Activated CD4-positive, alpha-beta T cell treated with anti-CD3 and anti-CD28 coated beads for 24 hours (primary cell): Measurements from ENCODE around the gene ABLIM2.

Experiments used
- DNase-seq, 2 donors: peaks; one replicate each; pipeline ENCODE4 v3.0.0-alpha.2; 2020; ENCODE audit warnings: low read depth in 2 of 2

ABLIM2 gene

DNA sequence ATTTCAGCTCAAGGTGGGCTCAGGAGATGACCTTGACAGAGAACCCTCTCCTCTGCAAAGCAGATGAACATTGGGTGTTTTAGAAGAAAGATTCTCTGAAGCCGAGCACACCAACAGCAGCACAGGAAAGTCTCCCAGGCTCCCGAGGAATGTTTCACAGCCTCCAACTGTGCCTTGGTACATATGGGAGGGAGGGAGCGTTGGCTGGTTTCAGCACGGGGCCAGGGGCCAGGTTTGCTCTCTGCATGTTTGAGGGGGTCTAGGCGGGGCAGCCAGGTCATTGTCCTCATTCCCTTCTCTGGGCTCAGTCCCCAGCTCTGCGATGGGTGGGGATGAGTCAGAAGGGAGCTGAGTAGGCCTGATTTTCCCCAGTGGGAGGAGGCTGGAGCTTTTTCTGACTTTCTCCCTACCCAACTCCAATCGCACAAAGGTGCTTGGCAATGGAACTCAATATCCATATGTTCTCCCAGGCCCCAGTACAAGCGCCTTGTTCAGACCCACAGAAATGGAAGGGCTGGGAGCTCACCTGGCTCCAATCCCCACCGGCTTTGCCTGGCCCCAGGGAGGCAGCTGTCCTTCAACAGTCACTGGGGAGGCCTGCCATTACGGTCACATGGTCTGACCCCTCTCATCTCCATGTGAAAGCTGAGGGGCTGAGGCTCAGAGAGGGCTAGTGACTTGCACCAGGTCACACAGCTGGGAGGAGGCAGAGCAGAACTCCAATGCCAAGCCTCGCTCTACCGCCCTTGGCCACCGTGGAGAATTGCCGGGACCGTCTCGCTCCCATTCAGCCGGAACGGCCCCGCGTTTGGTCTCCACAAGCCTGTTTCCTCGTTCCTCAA is 110.6 kb downstream of the ABLIM2 start:
- no peak for DNase-seq

DNA sequence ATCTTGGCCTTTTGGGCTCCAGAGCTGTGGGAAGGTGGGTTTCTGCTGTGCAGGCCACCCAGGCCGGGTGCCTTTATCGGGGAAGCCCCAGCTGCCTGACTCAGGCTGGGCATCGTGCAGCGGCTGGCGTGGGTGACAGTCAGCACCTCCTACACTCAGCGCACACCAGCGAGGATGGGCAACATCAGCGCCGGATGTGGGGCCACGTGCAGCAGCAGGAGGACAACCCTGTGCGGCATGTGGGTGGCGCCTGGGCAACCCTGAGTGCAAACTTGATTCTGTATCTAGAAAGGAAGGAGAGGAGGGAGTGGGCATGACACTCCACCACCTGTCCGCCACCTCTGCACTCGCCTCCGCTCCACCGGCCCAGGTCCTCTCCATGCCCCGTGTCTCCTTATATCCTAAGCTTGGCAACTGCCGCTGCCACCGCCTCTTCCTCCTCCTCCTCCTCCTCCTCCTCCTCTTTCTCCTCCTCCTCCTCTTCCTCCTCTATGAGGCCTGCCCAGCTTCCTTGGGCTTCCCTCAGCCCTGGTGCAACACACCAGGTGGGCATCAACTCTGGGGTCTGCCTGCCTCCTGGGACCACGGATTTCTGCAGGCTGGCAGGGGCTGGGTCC is 111.6 kb downstream of the ABLIM2 start:
- no peak for DNase-seq

DNA sequence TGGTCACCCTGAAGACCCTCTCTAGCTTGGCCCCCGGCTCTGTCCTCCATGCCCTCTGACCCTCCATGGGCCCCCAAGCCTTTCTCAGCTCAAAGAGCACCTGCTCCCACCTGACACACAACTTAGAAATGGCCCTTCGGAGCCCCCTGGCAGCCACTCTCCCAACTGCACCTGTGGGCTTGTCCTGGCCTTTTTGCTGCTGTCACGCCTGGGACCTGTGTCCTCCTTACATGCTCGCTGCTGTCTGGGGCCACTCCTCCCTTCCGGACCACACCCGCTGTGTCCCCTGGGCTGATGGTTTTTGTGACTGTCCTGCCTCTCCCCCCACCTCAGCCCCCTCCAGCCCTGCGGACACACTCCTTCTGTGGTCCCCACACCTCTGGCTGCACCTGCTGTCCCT is 112.7 kb downstream of the ABLIM2 start:
- DNase-seq: no peak

DNA sequence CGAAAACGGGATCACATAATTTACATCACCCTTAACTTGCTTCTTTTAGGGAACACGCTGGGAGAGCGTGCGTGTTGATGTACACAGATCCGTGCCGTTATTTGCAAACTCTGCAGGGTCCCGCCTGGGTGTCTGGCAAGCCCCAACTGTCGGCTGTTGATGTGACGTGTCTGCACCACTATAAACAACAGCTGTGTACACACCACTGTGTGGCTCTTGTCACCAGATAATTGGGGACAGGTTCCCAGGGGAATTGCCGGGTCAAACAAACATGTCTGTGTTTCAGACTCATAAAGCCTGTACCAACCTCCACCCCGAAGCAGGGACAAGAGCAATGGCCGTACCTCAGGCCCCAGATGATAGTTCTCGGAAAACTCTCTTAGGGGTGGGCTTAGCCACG is 113.9 kb downstream of the ABLIM2 start:
- no peak for DNase-seq

DNA sequence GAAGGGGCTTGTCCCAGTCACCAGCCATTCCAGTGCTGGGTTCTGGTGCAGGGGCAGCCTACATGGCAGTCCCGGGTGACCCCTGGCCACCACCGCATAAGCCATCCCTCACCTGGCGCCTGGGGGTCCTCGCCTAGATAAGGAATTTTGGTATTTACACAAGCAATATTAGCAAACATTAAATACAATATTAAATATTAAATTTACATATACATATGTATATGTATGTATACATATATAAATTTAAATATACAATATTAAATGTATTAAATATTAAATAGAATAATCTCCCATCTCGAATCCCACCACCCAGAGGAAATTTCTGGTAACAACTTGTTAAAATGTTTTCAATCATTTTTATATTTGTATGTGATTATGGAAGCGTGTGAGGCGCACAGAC is 114.4 kb downstream of the ABLIM2 start:
- no peak for DNase-seq

DNA sequence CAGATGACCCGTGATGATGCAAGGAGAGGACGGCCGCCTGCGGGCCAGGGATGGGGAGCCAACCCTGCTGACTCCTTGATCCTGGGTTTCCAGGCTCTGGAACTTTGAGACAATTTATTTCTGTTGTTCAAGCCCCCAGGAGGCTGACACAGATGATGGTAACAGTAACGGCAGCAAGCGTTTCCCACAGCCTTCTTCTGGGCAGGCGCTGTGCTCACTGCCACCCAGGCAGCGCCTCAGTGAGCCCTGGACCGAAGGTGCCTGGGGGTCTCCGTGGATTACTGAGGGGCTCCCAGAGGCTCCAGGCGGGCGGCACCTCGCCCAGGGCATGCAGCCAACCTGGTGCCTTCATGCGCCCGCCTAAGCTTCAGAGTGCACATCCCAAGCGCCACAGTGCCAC is 115.0 kb downstream of the ABLIM2 start:
- no peak for DNase-seq

DNA sequence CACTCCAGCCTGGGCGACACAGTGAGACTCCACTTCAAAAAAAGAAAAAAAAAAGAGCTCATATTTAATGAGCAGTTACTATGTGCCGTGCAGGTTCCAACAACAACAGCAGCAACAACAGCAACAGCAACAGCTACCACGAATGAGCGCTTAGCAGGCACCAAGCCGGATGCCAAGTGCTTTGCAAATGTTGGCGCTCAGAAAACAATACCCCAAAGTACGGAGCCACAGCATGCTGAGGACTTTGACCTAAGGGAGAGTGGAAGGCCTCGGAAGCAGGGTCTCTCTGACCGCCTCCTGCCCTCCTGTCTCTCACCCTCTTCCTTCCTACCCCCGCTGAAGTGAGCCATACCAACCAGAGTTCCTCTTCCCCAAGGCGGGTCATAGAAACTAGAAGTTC is 116.7 kb downstream of the ABLIM2 start:
- no peak for DNase-seq

DNA sequence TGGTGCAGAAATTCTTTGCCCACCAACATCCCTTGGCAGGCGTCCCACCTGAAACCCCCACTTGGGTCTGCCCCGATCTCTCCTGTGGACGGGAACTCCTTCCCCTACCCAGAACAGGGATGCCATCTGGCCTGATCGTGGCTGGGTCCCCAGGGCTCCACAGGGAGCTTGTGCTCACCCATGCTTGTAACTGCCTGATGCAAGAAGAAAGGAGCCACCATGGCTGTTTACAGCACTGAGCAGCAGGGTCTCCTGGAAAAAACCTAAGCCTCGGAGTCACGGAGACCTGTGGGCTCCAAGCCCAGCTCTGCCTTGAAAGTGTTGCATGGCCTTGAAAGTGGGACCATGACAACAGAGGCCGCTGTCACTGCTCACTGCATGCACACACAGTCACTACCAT is 117.4 kb downstream of the ABLIM2 start:
- DNase-seq: no peak

DNA sequence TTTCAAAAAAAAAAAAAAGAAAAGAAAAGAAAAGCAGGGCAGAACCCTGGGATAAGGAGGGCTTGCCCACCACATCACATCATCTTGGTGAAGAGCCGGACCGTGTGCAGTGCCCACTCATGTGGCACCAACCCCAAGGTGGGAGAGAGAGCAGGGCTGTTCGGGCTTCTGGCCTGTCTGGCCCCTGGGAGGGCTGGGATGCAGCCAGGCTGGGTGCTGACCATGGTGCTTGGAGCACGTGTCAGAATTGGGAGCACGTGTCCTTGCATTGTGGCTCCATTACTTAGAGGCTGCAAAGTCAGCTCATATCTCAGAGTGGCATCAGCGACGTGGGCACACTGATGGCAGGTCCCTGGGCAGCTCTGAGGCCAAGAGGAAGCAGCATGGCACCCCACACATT is 118.0 kb downstream of the ABLIM2 start:
- DNase-seq: no peak

DNA sequence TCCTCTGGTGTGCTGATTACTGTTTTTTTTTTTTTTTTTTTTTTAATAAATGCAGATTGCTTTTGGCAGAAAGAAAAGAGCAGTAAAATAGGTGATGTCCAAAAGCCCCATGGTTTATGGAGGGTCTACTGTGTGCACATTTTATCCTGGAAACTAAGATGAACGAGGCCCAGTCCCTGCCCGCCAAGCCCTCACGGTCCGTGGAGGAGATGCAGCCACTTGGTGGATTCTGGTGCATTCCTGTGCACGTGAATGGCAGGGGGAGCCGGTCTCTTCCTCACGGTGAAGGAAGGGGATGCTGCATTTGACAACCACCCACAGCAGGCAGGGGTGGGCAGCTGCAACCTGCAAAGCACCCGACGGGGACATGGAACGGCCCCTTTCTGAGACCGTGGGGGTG is 118.8 kb downstream of the ABLIM2 start:
- DNase-seq: no peak

DNA sequence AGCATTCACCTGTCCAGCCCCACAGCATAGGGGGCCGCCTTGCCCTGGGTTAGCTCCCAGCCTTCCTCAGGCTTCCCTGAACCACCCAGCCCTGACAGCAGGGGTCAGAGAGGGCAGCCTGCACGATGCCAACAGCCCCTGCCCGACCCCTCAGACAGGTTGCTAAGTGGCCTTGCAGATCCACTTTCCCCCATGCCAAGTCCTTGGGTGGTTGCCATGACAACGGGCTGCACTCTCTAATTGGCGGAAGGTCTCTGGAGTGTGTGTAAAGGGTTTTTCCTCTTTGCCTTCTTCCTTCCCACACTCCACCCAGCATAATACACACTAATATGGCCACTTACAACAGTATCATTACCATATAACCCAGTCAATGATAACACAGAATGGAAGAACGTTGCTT is 119.3 kb downstream of the ABLIM2 start:
- DNase-seq: no peak

DNA sequence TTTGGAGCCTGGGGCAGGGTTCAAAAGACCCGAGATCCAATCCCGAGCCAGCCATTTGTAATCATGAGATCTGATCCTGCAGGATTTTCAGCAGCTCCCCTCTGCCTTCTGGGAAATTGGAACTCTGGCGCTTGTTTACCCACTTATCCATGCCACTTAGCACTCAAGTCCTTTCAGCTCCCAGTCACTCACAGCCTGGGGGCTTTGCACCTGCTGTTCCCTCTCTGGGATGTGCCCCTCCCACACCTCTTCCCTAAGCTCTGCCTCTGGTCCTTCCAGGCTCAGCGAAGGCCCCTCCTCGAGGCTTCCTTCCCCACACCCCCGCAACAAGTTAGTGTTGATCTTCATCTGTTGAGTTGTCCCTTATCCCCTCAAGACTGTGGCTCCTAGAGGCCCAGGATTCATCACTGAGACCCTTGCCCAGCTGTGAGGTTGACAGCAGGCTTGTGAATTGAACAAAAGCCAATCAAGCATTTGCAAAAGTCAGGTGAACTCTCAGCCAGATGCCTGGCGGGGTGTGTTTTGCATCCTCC is 119.8 kb downstream of the ABLIM2 start:
- DNase-seq: no peak

DNA sequence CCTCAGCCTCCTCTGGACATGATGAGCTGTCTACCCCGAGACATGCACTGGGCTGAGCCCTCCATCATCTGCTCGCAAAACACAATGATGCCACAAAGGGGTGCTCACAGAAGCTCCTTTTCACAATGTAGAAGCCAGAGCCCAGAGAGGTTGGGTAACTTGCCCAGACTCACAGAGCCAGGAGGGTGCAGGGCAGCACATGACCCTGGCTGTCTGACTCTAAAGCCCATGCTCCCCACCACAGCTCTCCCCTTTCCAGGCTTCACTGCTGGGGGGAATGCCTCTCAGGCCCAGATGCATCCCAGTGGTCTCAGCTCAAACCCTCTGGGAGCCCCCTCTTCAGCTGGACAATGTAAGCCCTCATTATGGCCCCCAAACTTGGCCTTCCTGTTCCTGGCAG is 120.5 kb downstream of the ABLIM2 start:
- DNase-seq: no peak

DNA sequence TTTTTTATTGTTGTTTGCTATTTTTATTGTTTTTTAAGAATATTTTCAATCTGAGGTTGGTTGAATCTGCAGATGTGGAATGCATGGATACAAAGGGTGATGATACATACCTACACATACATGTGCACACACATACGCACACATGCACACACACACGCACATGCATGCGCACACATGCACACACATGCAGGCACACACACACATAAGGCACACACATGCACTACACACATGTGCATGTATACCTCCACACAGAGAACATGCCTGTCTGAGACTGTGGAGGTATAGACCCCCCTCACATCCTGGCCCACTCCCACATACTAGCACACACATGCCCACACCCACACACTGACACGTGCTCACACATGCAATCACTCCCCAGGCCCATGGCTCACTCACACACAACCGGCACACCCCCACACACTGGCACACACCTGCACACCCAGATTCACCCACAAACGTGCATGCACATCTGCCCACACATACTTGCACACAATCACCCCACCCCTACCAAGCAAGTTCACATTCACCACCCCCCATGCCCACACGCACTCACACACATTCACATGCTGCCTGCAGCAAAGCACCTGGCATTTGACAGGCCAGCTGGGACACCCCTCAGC is 121.4 kb downstream of the ABLIM2 start:
- DNase-seq: no peak

DNA sequence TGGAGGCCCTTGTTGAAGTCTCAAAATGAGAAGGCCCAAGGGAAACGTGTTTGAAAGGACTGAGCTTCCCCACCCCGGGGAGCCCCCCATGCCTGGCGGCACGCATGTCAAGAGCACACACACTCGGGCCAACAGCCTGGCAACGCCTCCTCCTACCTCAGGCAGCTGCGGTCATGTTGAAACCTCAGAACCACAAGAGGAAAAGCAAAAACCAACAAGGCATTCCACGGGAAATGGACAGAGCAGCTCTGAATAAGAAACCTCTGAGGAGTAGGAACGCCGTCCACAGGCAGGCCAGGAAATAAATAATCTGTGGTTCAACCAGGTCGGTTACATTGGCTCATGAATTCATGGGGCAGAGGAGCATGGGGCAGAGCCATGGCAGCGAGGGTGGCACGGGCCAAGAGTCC is 123.2 kb downstream of the ABLIM2 start:
- DNase-seq: no peak

DNA sequence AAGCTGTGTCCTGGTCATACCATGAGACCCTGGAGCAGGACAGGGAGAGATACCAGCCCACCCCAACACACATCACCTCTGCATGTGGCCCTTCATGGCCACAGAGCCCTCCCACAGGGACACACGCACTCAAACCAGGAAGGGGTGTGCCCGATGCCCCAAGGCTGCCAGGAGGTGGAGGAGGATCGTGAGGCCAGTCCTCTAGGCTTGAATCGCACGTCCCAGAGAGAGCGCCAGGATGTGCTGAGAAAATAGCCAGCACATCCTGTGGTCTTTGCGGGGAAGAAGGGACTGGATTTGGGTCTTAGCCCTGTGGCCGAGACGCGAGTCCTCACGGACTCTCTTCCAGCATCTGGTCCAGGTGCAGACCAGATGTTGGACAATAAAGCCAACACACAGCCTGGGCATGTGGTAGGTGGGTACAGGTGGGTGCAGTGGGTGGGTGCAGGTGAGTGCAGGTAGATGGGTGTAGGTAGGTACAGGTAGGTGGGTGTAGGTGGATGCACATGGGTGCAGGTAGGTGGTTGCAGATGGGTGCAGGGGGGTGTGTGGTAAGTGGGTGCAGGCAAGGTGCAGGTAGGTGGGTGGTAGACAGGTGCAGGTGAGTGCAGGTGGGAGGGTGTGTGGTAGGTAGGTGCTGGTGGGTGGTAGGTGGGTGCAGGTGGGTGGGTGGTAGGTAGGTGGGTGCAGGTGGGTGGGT is 124.6 kb downstream of the ABLIM2 start:
- DNase-seq: no peak

DNA sequence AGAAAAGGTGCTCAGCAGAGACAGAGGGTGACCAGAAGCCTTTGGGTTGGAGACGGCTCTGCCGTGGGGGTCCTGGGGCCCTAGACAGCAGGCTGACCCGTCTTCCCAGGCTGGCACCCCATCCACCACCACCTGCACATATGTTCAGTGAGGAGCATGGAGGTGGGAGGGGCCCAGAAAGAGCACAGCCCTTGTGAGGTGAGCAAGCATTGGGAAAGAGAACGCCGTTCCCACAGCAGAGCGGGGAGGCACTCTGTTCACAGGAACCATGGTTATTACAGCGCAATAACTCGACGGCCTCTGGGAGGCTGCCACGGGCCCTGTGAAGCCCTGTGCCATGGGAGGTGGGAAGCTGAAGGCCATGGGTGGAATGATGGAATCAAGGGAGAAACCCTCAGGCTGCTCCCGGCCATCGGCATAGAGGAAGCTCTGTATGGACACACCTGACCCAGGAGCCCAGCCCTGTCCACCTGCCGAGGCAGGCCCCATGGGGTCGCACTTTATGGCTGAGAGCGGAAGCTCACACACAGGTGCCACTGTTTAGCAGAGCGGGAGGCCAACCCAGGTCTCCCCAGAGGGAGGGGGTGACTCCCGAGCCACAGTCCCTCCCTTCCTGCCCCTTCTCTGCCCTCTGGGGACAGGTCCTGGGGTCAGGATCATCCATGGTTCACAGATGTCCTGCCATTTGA is 125.4 kb downstream of the ABLIM2 start:
- no peak for DNase-seq

DNA sequence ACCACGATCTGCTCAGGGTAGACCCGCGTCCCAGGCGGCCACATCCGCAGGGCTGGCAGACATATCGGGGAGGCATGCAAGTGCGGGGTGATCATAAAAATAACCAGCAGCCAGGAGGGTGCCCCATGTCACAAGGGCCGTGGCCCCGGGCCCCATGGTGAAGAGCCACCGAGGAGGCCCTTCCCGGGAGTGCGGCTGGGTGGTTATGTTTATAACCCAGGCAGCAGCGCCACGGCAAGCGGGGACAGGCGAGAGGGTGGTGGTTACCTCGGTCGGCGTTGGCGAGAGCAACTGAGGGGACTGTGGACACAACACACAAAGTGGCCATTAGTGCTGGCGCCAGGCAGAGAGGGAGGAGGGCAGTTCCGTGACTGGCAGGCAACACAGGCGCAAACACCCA is 126.2 kb downstream of the ABLIM2 start:
- DNase-seq: no peak

DNA sequence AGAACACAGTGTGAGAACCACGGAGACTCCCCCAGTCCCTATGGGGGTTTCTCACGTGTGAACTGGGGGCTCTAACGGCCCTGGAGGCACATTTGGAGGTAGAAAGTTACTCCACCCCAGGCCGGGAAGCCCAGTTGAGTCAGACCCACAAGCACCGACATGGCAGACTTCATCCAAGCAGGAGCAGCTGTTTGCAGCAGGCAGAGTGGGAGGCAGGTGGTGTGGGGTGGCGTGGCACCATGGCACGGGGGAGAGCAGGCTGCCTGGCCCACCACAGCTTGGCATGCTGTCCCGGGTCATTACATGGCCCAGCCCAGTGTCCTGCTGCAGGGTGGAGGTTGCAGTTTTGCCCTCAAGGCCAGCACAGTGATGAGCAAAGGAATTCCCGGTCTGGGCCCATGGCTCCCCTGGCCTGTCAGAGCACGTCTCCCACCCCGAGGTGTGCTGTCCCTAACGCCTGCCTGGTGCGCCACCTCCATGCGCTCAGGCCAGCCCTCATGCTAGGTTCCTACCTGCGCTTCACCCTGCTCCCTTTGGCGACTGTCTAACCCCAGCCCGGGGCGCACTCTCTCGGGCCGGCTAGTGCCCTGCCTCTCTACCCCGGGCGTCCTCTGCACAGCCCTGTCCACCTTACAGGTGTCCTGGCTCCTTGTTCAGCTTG is 128.4 kb downstream of the ABLIM2 start:
- DNase-seq: no peak

DNA sequence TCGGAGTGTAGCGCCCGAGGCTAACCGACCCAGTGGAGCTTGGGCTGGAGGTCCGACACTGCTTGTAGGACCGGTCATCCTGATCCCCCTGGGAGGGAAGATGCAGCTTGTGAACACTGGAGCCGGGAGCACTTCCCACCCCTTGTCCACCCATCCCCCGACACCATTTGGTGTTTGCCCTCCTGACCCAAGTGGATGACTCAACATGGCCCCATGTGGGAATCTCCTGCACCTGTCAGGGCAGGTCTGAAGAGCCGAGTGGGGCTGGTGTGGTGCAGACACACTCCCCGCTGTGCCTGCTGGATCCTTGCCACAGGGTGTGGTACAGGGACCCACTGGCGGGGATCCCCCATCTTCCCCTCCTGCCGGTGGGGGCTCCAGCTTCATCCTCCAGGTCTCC is 128.9 kb downstream of the ABLIM2 start:
- DNase-seq: no peak

DNA sequence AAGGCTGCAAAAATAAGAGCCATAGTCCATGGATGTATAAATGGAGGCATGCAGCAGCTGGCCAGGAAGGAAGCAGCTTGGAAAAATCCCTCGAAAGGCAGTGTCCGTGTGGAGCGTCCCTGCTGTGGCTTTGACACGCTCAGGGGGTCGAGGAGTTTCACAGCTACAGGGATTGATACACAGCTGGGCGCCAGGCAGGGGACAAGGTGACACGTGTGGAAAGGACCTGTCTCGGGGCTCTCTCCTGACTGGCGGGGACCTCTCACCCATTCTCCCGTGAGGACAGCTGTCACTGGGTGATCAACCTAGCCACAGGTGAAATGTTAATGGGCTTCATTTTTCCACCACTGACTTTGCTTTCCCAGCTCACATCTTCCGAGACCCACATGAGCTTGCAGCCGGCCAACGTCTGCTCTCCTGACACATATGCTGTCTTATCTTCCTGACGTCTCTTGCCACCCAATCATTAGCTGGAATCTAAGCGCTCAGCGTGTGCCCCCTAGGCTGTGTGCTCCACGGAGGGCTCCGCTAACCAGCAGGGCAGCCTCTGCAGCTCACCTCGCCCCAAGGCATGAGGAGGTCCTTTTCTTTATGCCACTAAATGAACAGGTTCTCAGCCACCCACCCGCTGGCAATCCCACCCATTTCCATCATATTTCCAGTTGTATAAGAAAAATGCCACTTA is 129.6 kb downstream of the ABLIM2 start:
- no peak for DNase-seq
